Activated naive CD8-positive, alpha-beta T cell treated with anti-CD3 and anti-CD28 coated beads, Interleukin-2, amount 50 U/mL, for 16 hours (primary cell): ENCODE data around the gene CITED2.
"Not testable (repeated sequence)": the region's sequence is repeated elsewhere in the genome, so short reads cannot be mapped to it uniquely, and the experiment has no call there.

ENCODE experiments used
- DNase-seq: peaks from one replicate; pipeline ENCODE4 v3.0.0-alpha.2; 2020; ENCODE audit warnings: low read depth, low spot score

CITED2 gene, protein sequence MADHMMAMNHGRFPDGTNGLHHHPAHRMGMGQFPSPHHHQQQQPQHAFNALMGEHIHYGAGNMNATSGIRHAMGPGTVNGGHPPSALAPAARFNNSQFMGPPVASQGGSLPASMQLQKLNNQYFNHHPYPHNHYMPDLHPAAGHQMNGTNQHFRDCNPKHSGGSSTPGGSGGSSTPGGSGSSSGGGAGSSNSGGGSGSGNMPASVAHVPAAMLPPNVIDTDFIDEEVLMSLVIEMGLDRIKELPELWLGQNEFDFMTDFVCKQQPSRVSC

GRCh38 chr6:139374357-139375225 is at the start of gene CITED2:
Gene CITED2 (minus strand): TSS chr6:139374648. CDS start chr6:139373944, 704 bp downstream.
- peak; percentile 79 for DNase-seq

DNA sequence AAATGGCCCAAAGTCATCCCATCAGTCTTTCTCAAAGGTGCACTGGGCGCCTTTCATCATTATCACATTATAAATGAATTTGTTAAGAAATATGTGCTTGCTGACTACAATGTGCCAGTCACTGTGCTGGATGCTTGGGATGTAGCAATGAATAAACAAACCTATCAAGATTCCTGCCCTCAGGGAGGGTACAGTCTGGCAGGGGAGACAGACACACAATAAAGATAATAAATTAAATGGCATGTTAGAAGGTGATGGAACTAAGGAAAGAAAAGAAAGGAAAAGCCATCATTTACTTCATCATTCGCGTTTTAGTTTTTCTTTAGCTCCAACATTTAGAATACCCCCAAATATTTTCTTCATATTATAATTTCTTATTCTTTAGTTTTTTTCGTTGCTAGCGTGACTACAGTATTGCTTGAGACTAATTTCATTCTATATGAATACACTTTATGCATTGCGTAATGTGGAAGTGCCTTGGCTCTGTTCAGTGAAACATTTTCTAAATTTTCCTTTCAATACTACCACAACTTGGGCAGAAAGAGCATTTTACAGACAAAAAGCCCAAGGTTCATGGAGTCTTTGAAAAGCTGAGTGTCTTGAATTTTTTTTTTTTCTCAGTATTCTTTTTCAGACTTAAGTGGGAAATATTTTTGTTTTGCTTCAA is 48.7 kb upstream of the CITED2 start:
- no peak for DNase-seq

GRCh38 chr6:139422105-139423036 is 47.9 kb upstream of the CITED2 start:
- DNase-seq: no peak

DNA sequence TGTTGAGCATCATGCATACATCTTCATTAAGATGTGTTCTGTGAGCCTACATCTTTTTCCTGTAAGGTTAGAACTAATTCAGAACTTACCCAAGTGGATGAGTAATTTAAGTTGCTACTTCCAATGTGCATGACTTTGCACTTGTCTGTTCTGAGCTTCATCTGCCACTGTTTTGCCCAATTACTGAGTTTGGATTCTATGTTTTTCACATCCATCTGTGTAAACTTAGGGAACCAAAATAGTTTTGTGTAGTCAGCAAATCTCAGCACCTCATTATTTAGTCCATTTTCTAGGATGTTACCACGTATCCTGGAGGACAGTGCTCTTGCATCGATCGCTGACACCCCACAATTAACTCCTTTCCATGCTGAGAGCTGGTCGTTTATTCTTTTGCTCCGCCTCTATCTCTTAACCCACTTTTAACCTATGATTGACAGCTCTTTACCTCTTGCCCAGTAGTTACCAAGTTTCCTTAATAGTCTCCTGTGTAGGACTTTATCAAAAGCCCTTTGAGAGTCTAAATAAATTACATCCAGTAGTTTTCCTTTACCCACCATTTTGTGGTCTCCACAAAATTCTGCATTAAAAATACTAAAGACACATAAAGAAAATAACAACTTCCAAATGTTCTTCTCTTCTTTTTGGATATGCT is 44.2 kb upstream of the CITED2 start:
- no peak for DNase-seq

- DNase-seq: no peak
Measured at GRCh38 chr6:139416146-139416545, 41.7 kb upstream of the CITED2 start.

- DNase-seq: no peak
Measured at GRCh38 chr6:139415365-139415764, 40.9 kb upstream of the CITED2 start.

- not testable (repeated sequence) for DNase-seq
Measured at GRCh38 chr6:139412103-139412502, 37.7 kb upstream of the CITED2 start.

DNA sequence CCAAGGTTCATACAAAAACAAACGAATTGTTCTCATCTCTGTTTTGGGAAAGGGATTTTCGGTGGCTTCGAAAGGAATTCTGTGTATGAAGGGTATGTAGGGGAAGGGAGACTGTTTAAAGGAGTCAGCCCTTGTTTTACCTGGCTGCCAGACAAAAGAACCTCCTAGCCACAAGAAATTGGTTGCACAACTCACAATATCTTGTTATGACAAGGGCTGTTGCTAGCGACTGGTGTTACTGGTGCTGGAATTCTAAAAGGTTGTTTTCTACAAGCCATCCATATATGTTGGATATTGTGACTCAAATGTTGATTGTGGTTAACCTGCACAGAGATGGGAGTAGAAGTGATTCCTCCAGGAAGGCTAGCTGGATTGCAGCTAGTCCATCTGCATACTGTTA is 34.6 kb upstream of the CITED2 start:
- no peak for DNase-seq

DNA sequence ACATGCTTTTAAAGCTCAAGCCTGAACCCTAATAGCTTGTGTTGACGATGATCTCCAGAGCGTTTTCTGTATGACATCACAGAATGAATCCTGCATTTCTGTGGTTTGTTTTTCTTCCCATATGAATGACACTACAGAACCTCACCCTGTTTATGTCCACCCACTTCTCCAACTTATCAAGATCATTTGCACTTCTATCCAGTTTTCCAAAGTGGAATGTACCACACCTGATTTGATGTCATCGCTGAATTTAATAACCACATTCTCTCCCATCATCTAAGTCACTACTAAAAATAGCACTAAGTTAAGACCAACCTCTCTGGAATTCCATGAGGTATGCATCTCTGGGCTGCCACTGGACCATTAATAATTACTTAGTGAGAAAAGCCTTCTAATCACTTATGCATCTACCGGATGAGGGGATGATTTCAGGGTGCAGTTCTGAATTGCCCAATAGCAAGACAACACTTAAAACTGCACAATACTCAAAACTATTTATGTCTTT is 33.3 kb upstream of the CITED2 start:
- DNase-seq: no peak

DNA sequence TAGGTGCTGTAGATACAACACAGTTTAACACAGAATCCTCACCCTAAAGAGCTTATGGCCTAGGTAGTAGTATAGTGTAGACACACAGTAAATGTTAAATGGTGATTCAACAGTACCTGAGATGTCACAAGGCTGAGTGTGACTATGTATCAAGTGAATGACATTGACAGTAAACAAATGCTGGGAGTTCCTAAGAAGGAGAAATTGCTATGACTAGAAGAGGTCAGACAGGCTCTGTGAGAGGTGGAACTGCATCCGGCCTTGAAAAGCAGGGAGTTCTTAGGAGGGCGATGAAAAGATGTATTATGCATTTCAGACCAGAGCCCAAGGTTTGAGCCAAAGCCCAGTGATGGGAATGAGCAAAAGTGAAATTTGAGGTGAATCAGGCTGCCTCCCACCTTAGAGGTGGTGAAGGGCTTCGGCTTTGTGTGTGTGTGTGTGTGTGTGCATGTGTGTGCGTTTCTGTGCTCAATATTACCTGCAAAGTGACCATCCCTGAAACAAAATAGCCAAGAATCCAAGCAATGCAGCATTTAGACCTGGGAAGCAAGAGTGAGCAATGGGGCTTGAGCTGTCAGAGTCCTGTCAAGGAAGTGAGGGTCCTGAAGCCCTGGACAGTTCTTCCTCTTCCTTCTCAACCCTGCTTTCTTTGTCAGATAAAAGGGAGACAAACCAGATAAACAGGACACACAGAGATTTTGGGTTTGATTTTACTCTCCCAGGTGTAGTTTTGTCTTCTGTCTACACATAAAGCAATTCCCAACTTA is 32.3 kb upstream of the CITED2 start:
- no peak for DNase-seq

DNA sequence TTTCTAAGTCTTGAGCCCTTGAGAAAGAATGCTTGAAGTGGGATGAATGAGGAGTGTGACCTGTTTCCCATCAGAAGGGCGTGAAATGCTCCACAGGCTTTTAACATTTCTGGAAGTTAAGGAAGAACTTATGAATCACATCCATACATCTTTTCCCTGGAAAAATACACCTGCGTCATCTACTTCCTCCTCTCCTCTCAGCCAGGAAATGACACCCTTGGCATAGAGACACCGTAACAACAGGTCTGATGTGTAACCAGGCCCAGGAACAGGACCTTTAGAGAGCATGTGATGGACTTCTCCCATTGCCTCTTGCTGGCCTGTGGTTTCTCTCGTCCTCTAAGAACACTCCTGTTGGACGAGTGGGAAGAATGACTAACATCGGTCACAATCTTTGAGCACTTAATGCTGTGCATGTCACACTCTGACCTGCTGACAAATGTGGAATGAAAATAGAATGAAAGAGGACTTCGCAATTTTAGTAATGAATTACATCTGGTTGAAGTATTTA is 28.5 kb upstream of the CITED2 start:
- DNase-seq: no peak

DNA sequence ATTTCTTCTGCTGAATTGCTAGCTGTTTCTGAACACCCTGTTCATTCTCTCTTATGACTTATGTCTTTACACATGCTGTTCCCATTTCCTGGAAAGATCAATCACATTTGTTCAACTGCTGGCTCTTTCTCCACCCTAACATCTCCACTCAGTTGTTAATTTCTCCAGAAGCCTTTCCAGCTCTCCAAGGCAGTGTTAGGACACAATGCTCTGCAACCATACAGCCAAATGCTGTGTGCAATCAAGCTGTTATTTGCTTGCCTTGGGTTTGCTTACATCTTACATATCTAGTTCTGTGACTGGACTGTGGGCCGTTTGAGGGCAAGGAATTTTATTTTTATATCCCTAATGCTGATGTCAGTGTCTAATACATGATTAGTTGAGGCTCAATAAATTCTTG is 24.2 kb upstream of the CITED2 start:
- DNase-seq: no peak

DNA sequence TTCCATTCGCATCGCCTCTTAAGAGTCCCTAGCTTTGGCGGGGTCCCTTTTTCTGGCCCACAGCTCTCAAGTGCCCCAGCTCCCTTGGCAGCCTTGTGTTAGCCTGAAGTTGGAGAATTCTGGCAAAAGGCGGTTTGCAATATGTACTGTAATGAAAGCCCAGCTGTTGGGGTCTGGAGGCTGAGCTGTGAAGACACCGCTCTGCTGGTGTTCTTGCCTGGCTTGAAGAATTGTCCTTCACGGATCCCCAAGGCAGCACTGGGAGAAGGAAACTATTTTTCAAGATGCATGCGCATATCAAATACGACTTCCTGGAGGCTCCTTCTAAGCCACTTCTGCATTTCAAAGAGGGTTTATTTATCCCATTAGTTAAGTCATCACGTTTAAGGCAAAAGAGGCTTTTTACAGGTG is 21.4 kb upstream of the CITED2 start:
- DNase-seq: no peak

- DNase-seq: no peak
Measured at GRCh38 chr6:139395371-139395770, 20.9 kb upstream of the CITED2 start.

DNA sequence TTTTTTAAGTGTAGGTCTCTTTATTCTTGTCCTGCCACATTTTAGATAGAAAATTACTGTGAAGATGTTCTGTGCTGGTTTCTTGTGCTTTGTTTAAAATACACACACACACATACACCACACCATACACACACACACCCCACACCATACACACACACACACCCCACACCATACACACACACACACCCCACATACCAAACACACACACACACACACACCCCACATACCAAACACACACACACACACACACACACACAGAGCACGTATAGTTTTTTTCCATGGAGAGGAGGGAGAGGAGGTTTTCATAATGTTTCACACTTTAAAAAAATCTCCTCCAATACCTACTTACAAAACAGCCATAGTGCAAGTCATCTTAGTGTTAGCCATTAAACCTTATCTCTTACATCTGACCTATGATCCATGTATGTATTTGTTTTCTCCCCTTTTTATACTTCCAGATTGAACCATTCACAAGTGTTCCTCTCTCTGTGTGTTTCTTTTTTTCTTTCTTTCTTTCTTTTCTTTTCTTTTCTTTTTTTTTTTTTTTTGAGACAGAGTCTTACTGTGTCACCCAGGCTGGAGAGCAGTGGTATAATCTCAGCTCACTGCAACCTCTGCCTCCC is 19.7 kb upstream of the CITED2 start:
- DNase-seq: no peak

GRCh38 chr6:139392794-139393193 is 18.3 kb upstream of the CITED2 start:
- no peak for DNase-seq

DNA sequence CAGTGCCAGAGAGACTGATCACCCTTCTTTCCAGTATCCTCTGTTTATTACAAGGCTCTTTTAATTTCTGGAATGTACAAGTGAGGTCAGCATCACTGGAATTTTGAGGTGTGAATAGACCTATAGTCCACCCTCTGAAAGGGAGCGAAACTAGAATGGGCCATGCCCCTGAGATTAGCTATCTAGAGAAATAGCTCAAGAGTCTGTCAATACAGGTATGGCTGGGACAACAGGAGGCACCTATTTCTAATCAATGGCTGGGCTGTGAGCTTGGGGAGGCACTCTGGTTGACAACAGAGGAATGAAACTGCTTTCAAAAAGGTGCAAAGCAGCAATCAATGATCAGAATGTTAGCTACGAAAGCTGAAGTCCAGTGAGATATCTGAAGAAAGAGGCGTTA is 17.3 kb upstream of the CITED2 start:
- DNase-seq: no peak

DNA sequence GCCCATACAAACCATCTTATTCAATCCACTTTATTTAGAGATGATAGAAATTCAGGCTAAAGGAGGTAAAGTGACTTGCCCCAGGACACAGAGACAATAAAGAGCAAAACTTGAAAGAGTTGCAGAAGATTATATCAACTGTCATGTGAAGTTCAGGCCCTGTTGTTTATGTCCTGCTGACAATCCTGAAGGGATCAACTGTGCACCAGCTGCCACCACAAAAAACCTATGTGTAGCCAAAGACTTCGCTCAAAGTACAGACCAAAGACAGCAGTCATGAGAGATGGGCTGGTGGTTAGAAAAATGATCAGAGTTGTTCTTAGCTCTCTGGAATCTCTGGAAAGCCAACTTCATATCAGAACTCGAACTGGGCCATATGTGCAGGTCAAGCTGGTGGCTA is 16.0 kb upstream of the CITED2 start:
- DNase-seq: no peak

DNA sequence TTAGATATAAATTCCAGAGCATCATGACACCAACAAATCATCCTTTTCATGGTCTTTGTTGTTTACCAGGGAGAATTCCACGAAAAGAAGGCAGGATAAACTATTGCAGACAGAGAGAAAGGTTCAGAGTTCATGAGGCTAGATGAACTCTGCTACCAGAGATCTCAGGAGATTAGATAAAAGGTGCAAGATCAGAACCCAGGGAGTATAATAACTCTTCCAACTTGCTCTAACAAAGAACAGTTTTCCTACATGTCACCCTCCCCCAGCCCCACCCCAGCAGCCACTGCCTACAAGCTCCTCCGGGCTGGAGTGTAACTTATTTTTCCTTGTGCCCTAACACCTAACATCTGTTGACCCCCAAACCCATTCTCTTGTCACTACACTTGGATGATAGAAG is 13.9 kb upstream of the CITED2 start:
- DNase-seq: no peak
